ENCODE measurements around the gene MMP8. TPM values are rescaled to one million over a fixed set of nuclear protein-coding genes. Genes with fewer than 3 reads are reported as not detected.

Gene MMP8
- total and polyA plus RNA-seq, 3 experiments from 2014 or later, result not detected

GRCh38 chr11:102662607-102663006 lies 62.1 kb downstream of the MMP8 start:
- no peaks in the 10 kb centered on the region for H3K9me3 ChIP-seq (ENCODE audit: low read length)
- Mint-ChIP-seq H3K27ac (no peak overlapping the region), H3K4me3 (no peak overlapping the region), H3K9me3 (no peaks in the 10 kb centered on the region), H3K4me1 (peaks cover 0 to 8% (median 0%) of the 10 kb centered on the region in 3 donors), H3K27me3 (peaks cover 11 to 35% of the 10 kb centered on the region in 2 donors), H3K36me3 (no peaks in the 10 kb centered on the region)
- H3K4me1 ChIP-seq (ENCODE audit: insufficient read depth, low read length), result no peaks in the 10 kb centered on the region
- CTCF ChIA-PET, result no interaction called here
- H3K36me3 ChIP-seq (ENCODE audit: insufficient read depth, low read length), result no peaks in the 10 kb centered on the region
- no peaks in the 10 kb centered on the region for H3K27me3 ChIP-seq (ENCODE audit: insufficient read depth, low read length, poor library complexity, severe bottlenecking)
- POLR2A ChIA-PET, result no interaction called here
- no peak overlapping the region for H3K27ac ChIP-seq (ENCODE audit: low read depth, low read length)
- no peak overlapping the region for H3K4me3 ChIP-seq (ENCODE audit: low read length)
- DNase-seq, result no peak

Other genes with a start within 250 kb of the MMP8 start
- not detected for gene MMP7, start 194.2 kb downstream of the MMP8 start, total RNA-seq
- gene MMP7, start 194.2 kb downstream of the MMP8 start, polyA plus RNA-seq, result not detected
- not detected for gene MMP20, start 99.6 kb downstream of the MMP8 start, total RNA-seq
- not detected for gene MMP20, start 99.6 kb downstream of the MMP8 start, polyA plus RNA-seq
- gene MMP27, start 19.2 kb downstream of the MMP8 start, total RNA-seq, result not detected
- not detected for gene MMP27, start 19.2 kb downstream of the MMP8 start, polyA plus RNA-seq
- not detected for gene MMP10, start 55.7 kb upstream of the MMP8 start, total RNA-seq
- not detected for gene MMP10, start 55.7 kb upstream of the MMP8 start, polyA plus RNA-seq
- gene MMP1, start 73.2 kb upstream of the MMP8 start, total RNA-seq, result not detected
- gene MMP1, start 73.2 kb upstream of the MMP8 start, polyA plus RNA-seq, result not detected
- not detected for gene MMP3, start 118.7 kb upstream of the MMP8 start, total RNA-seq
- gene MMP3, start 118.7 kb upstream of the MMP8 start, polyA plus RNA-seq, result not detected
- not detected for gene MMP12, start 150.0 kb upstream of the MMP8 start, total RNA-seq
- gene MMP12, start 150.0 kb upstream of the MMP8 start, polyA plus RNA-seq, result not detected
- not detected for gene MMP13, start 230.8 kb upstream of the MMP8 start, total RNA-seq
- not detected for gene MMP13, start 230.8 kb upstream of the MMP8 start, polyA plus RNA-seq

Data from CD8-positive, alpha-beta memory T cell (primary cell).